ENCODE results near the gene SERPINA9.
"Not testable (repeated sequence)": the region's sequence is repeated elsewhere in the genome, so short reads cannot be mapped to it uniquely, and the experiment has no call there.

The SERPINA9 gene

DNA sequence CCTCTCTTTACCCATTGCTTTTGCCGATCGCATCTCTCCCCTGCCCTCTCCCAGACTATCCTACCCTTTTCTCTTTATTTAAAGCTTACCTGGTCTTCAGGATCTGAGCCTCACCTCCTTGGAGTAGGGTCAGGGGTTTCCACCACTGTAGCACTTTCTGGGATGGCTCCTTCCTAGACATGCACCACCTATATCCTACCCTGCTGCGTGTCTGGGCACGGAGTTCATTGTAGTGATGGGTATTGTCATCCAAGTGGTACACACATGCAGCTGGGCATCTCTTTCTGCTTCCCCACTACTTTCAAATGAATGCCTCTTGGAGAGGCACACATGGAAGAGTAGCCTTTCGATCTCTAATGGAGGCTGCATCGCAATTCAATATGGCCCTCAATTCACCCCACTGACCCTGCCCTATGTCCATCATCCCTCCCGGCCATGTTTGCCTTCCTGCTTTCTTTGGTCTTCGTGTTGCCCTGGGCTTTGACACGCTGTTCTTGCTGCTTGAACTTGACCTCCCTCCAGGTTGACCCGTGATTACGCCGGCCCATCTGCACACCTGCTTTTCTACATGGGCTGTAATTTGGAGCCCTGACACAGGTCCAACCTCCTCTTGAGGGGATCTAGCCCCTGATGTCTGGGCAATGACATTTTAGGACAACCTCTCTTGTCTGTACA is 34.3 kb downstream of the SERPINA9 start:
- no peaks in the 10 kb centered on the region for H4K20me1 ChIP-seq
- TF ChIP-seq Cebpa-rat (IDR thresholded peaks at IDR 0.05), result no peak
- H3K27me3 ChIP-seq, result no peaks in the 10 kb centered on the region
- H3K36me3 ChIP-seq, result no peaks in the 10 kb centered on the region
- no peak overlapping the region for H3K4me3 ChIP-seq
- H3K4me2 ChIP-seq, result no peak overlapping the region
- no peak overlapping the region for H3K9ac ChIP-seq
- no peaks in the 10 kb centered on the region; the same call in 1 of the 2 replicates for H3K9me3 ChIP-seq
- no peak overlapping the region for H3K27ac ChIP-seq
- H3K4me1 ChIP-seq, result peaks cover 9% of the 10 kb centered on the region

DNA sequence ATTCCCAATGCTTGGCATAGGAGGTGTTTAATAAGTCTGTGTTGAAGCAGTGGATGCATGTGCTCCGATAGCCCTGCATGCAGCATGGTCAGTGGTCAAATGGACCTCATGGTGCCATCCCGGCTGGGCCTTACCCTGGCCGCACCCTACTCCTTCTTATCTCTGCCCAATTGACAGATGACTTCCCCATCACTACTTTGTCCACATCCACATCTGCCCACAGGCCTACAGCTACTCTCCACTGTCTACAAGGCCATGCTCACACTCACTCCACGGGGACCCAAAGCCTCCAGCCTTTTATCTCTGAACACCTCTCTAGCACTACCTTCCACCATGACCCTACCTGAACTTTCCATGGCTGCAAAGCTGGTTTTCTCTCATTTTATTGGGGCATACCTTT is 34.9 kb downstream of the SERPINA9 start:
- no peaks in the 10 kb centered on the region for H4K20me1 ChIP-seq

DNA sequence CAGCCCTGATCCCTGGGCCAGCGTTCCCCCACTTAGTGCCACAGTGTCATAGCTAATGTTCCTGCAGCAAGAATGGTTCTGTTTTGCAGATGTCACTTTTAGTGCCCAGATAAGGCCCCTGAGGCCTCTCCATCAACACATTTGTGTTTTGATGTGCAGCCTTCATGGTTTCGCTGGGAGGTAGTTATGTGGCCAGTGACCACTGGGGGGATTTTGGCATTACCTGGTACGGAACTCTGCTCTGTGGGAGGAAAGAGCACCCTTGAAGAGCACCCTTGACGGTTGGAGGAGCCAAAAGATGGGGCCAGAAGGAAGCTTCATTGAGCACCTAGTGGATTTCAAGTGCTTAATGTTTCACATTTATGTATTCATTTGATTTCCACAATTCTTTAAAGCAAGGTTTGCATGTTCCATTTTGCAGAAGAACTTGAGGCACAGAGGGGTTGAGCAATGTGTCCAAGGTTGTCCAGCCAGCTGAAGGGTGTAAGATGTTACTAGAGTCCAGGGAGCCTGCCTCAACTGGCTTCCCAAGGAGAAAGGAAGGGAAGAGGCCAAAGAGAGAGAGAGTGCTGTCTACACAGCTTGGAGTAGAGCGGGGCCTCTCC is 36.4 kb downstream of the SERPINA9 start:
- no peaks in the 10 kb centered on the region for H3K27me3 ChIP-seq
- TF ChIP-seq Cebpa-rat (IDR thresholded peaks at IDR 0.05), result no peak

More for the DNA sequence above, 34.9 kb downstream of the SERPINA9 start:
- Histone ChIP-seq H3K4me2 (no peak overlapping the region), H3K4me3 (no peak overlapping the region), H3K9ac (no peak overlapping the region), H3K4me1 (peaks cover 9% of the 10 kb centered on the region), H3K9me3 (no peaks in the 10 kb centered on the region; the same call in 1 of the 2 replicates), H3K36me3 (no peaks in the 10 kb centered on the region), H3K27me3 (no peaks in the 10 kb centered on the region), H3K27ac (no peak overlapping the region)
- no peak for TF ChIP-seq Cebpa-rat (IDR thresholded peaks at IDR 0.05)

DNA sequence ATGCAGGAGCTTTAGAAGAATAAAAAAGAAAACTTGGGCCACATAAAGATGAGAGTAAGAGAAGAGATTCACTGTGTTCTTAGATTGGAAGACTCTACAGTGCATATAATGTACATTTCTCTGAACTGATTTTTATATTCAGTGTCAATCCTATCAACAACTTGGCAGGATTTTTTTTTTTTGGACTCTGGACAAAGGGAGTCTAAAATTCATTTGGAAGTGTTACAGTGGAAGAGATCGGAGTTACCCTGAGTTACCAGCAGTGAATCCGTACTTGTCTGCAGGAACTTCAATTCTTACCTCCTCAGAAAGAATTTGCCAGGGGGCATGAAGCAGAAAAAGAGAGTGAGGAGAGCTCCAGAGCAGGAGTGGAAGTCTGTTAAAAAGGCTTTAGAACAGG is 47.4 kb downstream of the SERPINA9 start:
- Histone ChIP-seq H3K4me2 (no peak overlapping the region), H3K4me3 (no peak overlapping the region), H3K27ac (no peak overlapping the region), H4K20me1 (no peaks in the 10 kb centered on the region), H3K4me1 (no peaks in the 10 kb centered on the region), H3K9ac (no peak overlapping the region), H3K36me3 (no peaks in the 10 kb centered on the region), H3K27me3 (no peaks in the 10 kb centered on the region), H3K9me3 (0 out of 2 replicates have a peak, but pooled peaks cover 2% of the 10 kb centered on the region)
- TF ChIP-seq Cebpa-rat (IDR thresholded peaks at IDR 0.05), result no peak

More for the DNA sequence above, 36.4 kb downstream of the SERPINA9 start:
- Histone ChIP-seq H3K36me3 (no peaks in the 10 kb centered on the region), H3K4me3 (no peak overlapping the region), H3K9ac (no peak overlapping the region), H3K27ac (no peak overlapping the region), H3K9me3 (no peaks in the 10 kb centered on the region; the same call in 1 of the 2 replicates), H3K4me1 (peaks cover 9% of the 10 kb centered on the region), H4K20me1 (no peaks in the 10 kb centered on the region), H3K4me2 (no peak overlapping the region)

DNA sequence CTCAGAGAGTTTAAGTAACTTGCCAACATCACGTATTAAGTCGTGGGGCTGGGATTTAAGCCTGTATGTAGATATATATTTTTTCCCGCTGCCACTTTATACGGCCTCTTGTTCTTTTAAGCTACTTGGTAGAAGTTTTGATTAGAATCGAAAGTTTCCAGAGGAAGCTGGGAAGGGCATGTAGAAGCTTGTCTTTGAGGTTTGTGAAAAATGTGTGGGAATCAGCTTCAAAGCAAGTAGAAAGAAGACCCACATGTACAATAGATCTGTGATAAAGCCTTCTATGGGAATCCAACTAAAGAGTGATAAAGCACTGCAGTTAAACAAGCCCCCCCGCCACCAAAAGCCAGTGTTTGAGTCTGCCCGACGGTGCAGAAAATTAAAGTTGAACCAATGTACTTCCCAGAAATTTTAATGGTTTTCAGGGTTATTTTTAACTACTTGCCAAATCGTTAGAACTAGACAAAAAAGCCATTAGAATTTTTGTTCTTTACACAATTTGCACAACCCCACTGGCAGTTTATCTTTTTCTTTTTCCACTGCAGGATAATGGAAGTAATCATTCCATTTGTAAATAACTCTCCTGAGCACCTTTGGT is 48.9 kb downstream of the SERPINA9 start:
- H4K20me1 ChIP-seq, result no peaks in the 10 kb centered on the region
- no peak overlapping the region for H3K9ac ChIP-seq
- 0 out of 2 replicates have a peak, but pooled peaks cover 2% of the 10 kb centered on the region for H3K9me3 ChIP-seq
- no peaks in the 10 kb centered on the region for H3K36me3 ChIP-seq
- TF ChIP-seq Cebpa-rat (IDR thresholded peaks at IDR 0.05), result no peak
- no peak overlapping the region for H3K4me3 ChIP-seq
- no peaks in the 10 kb centered on the region for H3K4me1 ChIP-seq
- no peaks in the 10 kb centered on the region for H3K27me3 ChIP-seq
- no peak overlapping the region for H3K27ac ChIP-seq
- no peak overlapping the region; the same call in 1 of the 2 replicates for H3K4me2 ChIP-seq

DNA sequence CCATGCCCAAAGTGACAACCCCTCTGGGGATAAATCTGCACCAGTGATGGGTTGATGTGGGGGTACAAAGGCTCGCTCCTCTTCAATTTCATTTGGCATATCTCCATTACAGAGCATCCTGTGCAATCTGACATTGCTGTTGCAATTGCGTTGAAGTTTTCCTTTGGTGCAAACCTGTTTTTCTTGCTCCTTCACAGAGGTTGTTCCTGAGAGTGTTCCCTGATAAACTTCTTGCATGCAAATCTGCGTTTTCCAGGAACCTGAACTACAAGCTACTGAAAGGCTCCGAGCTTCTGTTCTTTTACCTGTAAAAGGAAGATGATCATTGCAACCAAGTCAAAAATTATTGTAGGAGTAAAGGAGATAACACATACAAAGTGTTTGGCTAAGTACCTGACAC is 49.5 kb downstream of the SERPINA9 start:
- Histone ChIP-seq H3K9ac (no peak overlapping the region), H3K27me3 (no peaks in the 10 kb centered on the region), H3K9me3 (0 out of 2 replicates have a peak, but pooled peaks cover 2% of the 10 kb centered on the region), H3K36me3 (no peaks in the 10 kb centered on the region), H4K20me1 (no peaks in the 10 kb centered on the region), H3K27ac (no peak overlapping the region), H3K4me3 (no peak overlapping the region), H3K4me2 (no peak overlapping the region), H3K4me1 (no peaks in the 10 kb centered on the region)
- TF ChIP-seq Cebpa-rat (IDR thresholded peaks at IDR 0.05), result no peak

DNA sequence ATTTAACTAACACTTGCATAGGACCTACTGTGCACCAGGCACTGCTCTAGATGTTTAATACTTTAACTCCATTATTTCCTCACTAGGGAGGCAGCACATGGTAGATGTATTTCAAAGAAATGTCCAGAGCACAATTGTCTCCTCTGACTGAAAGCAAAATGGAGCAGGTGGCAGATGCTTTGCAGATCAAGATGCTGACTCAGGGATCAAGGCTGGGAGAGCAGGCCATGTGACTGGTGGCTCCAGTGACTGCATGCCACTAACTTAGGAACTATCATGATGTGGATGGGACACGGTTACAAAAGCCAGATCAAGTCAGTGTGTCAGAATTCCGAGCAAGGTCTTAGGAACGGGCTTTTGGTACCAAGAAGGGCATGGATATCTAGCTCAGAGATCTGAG is 51.6 kb downstream of the SERPINA9 start:
- Histone ChIP-seq H3K9ac (no peak overlapping the region), H3K27ac (no peak overlapping the region), H3K9me3 (peaks cover 6% of the 10 kb centered on the region; the same call in 1 of the 2 replicates), H3K27me3 (no peaks in the 10 kb centered on the region), H3K4me2 (no peak overlapping the region), H3K4me3 (no peak overlapping the region), H3K36me3 (no peaks in the 10 kb centered on the region), H4K20me1 (no peaks in the 10 kb centered on the region), H3K4me1 (no peaks in the 10 kb centered on the region)
- TF ChIP-seq Cebpa-rat (IDR thresholded peaks at IDR 0.05), result no peak

DNA sequence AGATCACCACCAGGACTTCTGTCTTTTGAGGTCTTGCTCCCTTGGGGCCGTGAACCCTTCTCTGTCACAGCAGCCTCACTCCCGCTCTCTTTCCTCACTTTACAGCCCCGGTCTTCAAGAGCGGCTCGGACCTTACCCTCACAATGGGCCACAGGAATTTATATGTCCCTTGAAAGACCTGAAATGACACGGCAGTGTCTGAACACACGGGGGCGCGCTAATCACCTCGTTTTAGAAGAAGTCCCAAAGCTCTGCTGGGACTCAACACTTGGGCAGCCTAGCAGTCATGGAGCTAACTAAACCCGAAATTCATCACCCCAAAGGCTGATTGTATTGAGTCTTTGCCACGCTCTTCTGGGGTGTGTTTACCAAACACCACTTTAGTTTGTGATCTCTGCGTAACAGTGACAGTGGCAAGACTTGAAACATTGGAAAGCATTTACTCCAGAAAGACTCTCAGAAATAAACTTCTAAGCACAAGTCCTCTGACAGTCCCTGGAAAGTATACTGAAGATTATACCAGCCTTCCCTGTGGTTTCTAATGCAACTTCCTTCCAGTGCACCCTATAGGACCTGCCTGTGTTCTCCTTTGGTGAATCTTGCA is 52.4 kb downstream of the SERPINA9 start:
- no peak for TF ChIP-seq Cebpa-rat (IDR thresholded peaks at IDR 0.05)
- H3K4me1 ChIP-seq, result no peaks in the 10 kb centered on the region
- peaks cover 13% of the 10 kb centered on the region for H3K9me3 ChIP-seq
- no peak overlapping the region for H3K9ac ChIP-seq
- no peaks in the 10 kb centered on the region for H3K27me3 ChIP-seq
- no peak overlapping the region for H3K27ac ChIP-seq
- no peaks in the 10 kb centered on the region for H3K36me3 ChIP-seq
- no peak overlapping the region for H3K4me2 ChIP-seq
- H4K20me1 ChIP-seq, result no peaks in the 10 kb centered on the region
- H3K4me3 ChIP-seq, result no peak overlapping the region

DNA sequence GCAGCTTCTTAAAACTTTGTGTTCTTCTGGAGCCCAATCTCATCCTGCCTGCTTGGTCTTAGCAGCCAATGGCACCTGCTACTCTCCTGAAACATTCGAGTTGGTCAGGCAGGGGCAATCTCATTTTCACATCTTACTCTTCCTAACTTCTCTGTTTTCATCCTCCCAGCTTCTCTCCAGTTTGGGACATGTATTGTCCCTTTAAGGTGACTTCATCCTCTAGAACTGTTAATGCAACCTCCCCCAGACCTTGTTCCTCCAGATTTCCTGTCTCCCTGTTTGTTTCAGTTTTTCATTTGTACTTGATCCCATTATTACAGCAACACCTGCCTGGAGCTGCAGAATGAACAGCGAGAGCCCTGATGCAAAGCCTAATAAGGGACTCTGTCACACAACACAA is 54.7 kb downstream of the SERPINA9 start:
- Histone ChIP-seq H3K4me2 (no peak overlapping the region), H4K20me1 (no peaks in the 10 kb centered on the region), H3K4me3 (no peak overlapping the region), H3K9me3 (peaks cover 17% of the 10 kb centered on the region), H3K27me3 (no peaks in the 10 kb centered on the region), H3K27ac (no peak overlapping the region), H3K4me1 (no peaks in the 10 kb centered on the region), H3K9ac (no peak overlapping the region), H3K36me3 (no peaks in the 10 kb centered on the region)
- TF ChIP-seq Cebpa-rat (IDR thresholded peaks at IDR 0.05), result no peak

DNA sequence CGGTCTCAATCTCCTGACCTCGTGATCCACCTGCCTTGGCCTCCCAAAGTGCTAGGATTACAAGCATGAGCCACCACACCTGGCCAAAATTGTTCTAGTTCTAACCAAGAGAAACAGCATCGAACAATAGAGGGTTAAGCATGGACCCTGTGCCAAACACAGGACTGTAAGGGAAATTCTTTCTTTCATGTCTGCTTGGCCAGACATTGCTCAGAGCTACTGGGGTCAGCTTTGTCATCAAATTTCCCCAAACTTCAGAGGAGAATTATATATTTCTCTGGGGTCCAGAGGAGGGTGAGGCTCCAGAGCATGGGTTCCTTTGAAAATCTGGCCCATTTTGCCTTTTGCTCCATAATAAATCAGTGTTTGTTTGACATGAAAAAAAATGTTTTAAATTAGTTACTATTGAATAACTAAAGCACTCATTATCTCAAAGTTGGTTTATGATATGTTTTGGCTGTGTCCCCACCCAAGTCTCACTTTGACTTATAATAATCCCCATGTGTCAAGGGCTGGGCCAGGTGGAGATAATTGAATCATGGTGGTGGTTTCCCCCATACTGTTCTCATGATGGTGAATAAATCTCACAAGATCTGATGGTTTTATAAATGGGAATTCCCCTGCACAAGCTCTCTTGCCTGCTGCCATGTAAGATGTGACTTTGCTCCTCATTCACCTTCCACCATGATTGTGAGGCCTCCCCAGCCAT is 58.3 kb downstream of the SERPINA9 start:
- not testable (repeated sequence) for H3K4me2 ChIP-seq, H4K20me1 ChIP-seq, H3K27ac ChIP-seq, H3K27me3 ChIP-seq, H3K36me3 ChIP-seq, H3K4me3 ChIP-seq, H3K4me1 ChIP-seq, H3K9ac ChIP-seq
- H3K9me3 ChIP-seq, result peaks cover 42% of the 10 kb centered on the region

All from BLaER1 (cell line).